Chondrocyte (in vitro differentiated cells): ENCODE results near the gene COL25A1. TPM values are rescaled to one million over a fixed set of nuclear protein-coding genes. Genes with fewer than 3 reads are reported as not detected.
"Not testable (repeated sequence)": the region's sequence is repeated elsewhere in the genome, so short reads cannot be mapped to it uniquely, and the experiment has no call there.

Experiments used
- DNase-seq: peaks from one replicate; pipeline ENCODE4 v3.0.0; 2021; ENCODE audit warnings: mixed read lengths, low spot score
- H3K27ac Mint-ChIP-seq: one replicate; pipeline ENCODE4 v1.8.0; 2021; ENCODE audit warnings: mild to moderate bottlenecking, moderate library complexity, mixed read lengths; ENCODE audit not compliant: unreplicated experiment
- H3K27me3 Mint-ChIP-seq: 2 replicates; pipeline ENCODE4 v1.8.0; 2021; ENCODE audit warnings: low read depth, mixed read lengths
- H3K36me3 Mint-ChIP-seq: 2 replicates; pipeline ENCODE4 v1.8.0; 2021; ENCODE audit warnings: low read depth, mixed read lengths
- H3K4me1 Mint-ChIP-seq: 2 replicates; pipeline ENCODE4 v1.8.0; 2021; ENCODE audit warnings: low read depth, mild to moderate bottlenecking, mixed read lengths
- H3K4me3 Mint-ChIP-seq: one replicate; pipeline ENCODE4 v1.8.0; 2021; ENCODE audit warnings: mild to moderate bottlenecking, moderate library complexity, mixed read lengths; ENCODE audit not compliant: unreplicated experiment
- H3K9me3 Mint-ChIP-seq: 2 replicates; pipeline ENCODE4 v1.8.0; 2021; ENCODE audit warnings: low read depth, mixed read lengths
- total RNA-seq: library from RNA; stranded (reverse); gene quantifications from 3 replicates; pipeline ENCODE4 v1.2.1, GENCODE V29; 2021
- TF ChIP-seq, protein P1 (sequence below): fragments of 200-600 bp; sonication (generic); IDR thresholded peaks from 2 replicates; pipeline ENCODE4 v1.5.0; 2021; ENCODE audit warnings: antibody characterized with exemption, mild to moderate bottlenecking, moderate library complexity

COL25A1 gene
- total RNA-seq, 1 donor from 2014 or later = 0.45 TPM

DNA sequence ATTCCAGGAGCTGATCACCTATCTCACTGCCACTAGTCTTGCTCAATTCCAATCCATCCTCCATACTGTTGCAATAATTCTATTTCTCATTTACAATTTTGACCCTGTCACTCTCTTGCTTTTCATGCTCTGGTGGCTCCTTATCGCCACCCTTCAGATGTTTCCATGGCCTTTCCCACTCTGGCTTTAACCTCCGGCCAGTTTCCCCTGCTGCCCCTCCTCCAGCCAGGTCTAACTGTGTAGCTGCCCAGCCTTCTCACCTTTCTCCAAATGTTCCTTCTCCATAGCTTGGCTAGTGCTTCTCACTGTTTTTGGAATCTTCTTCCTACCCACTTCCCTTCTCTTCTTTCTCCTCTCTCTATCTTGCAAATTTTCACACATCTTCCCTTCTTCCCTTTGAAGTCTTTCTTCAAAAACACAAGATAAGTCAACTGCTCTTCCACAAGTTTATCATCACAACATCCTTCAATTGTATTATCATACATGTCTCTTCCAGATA lies 153.8 kb downstream of the COL25A1 start:
- Mint-ChIP-seq H3K36me3 (no peaks in the 10 kb centered on the region), H3K9me3 (no peaks in the 10 kb centered on the region), H3K27me3 (no peaks in the 10 kb centered on the region), H3K4me1 (no peaks in the 10 kb centered on the region), H3K27ac (no peak overlapping the region), H3K4me3 (no peak overlapping the region)
- TF ChIP-seq, protein P1, sequence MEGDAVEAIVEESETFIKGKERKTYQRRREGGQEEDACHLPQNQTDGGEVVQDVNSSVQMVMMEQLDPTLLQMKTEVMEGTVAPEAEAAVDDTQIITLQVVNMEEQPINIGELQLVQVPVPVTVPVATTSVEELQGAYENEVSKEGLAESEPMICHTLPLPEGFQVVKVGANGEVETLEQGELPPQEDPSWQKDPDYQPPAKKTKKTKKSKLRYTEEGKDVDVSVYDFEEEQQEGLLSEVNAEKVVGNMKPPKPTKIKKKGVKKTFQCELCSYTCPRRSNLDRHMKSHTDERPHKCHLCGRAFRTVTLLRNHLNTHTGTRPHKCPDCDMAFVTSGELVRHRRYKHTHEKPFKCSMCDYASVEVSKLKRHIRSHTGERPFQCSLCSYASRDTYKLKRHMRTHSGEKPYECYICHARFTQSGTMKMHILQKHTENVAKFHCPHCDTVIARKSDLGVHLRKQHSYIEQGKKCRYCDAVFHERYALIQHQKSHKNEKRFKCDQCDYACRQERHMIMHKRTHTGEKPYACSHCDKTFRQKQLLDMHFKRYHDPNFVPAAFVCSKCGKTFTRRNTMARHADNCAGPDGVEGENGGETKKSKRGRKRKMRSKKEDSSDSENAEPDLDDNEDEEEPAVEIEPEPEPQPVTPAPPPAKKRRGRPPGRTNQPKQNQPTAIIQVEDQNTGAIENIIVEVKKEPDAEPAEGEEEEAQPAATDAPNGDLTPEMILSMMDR = no peak
- no peak for DNase-seq

DNA sequence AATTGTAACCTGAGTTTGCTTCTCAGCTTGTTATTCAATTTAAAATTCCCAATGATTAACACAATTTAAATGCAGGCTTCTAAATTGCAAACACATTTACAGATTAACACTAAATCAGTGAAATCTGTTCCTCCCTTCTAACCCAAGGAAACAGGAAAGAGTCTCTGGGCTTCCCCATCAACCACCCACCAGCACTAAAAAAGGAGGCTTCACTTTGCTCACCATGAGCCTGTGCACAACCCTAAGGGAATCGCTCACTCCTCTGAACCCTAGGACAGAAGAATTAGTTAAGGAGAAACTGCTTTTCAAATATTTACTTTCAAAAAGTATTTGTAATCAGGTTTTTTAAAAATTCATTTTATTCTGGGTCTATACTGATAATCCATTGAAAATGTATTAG lies 155.3 kb downstream of the COL25A1 start:
- peaks cover 11% of the 10 kb centered on the region for H3K9me3 Mint-ChIP-seq

DNA sequence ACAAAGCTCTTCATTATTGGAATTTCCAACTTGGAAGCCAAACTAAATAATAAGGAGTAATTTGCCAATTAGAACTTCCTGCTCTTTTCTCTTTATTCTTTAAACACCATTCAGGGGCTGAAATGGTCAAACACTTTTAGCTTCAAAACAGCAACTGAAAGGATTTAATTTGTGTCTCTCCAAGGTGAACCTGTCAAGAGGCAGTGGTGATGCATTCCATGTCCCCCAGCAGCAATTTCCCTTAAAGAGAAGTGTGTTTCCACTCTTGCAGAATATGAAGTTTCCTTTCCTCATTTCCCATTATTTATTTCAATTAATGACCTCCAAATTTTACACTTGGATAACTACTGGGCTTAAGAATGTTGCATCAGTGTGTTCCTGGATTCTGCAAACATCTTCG lies 156.0 kb downstream of the COL25A1 start:
- H3K36me3 Mint-ChIP-seq = peaks cover 9% of the 10 kb centered on the region
- no peak for DNase-seq
- H3K9me3 Mint-ChIP-seq = peaks cover 17% of the 10 kb centered on the region
- H3K27me3 Mint-ChIP-seq = no peaks in the 10 kb centered on the region
- no peaks in the 10 kb centered on the region for H3K4me1 Mint-ChIP-seq
- TF ChIP-seq, protein P1 = no peak
- no peak overlapping the region for H3K27ac Mint-ChIP-seq
- no peak overlapping the region for H3K4me3 Mint-ChIP-seq

More for the DNA sequence above, 155.3 kb downstream of the COL25A1 start:
- Mint-ChIP-seq H3K4me1 (no peaks in the 10 kb centered on the region), H3K36me3 (peaks cover 9% of the 10 kb centered on the region), H3K27ac (no peak overlapping the region), H3K27me3 (no peaks in the 10 kb centered on the region), H3K4me3 (no peak overlapping the region)
- no peak for DNase-seq
- TF ChIP-seq, protein P1 = no peak

DNA sequence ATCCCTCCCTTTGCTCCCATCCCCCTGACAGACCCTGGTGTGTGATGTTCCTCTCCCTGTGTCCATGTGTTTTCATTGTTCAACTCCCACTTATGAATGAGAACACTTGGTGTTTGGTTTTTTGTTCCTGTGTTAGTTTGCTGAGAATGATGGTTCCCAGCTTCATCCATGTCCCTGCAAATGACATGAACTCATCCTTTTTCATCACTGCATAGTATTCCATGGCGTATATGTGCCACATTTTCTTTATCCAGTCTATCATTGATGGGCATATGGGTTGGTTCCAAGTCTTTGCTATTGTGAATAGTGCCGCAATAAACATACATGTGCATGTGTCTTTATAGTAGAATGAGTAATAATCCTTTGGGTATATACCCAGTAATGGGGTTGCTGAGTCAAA lies 164.3 kb downstream of the COL25A1 start:
- H3K27me3 Mint-ChIP-seq = not testable (repeated sequence)

DNA sequence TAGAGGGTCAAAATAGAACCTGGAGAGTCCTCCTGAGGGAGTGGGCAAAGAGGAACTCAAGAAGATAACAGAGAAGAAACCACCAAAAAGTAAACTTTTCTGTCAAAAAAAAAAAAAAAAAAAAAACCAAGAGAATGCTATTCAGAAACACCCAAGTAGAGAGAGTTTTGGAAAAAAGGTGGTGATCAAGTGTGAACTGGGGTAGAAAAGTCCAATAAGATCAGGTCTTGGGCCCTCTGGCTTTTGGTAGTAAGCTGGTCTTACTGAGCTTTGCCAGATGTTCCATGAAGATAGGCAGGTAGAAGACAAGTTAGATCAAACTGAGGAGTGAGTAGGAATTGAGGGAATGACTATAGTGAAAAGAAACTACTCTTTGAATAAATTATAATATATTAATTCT lies 167.5 kb downstream of the COL25A1 start:
- TF ChIP-seq, protein P1 = no peak
- Mint-ChIP-seq H3K9me3 (no peaks in the 10 kb centered on the region), H3K36me3 (no peaks in the 10 kb centered on the region), H3K27me3 (no peaks in the 10 kb centered on the region), H3K4me3 (no peak overlapping the region), H3K4me1 (no peaks in the 10 kb centered on the region), H3K27ac (no peak overlapping the region)
- no peak for DNase-seq

More for the DNA sequence above, 164.3 kb downstream of the COL25A1 start:
- not testable (repeated sequence) for H3K4me3 Mint-ChIP-seq, H3K4me1 Mint-ChIP-seq, H3K36me3 Mint-ChIP-seq, DNase-seq, H3K27ac Mint-ChIP-seq
- H3K9me3 Mint-ChIP-seq = peaks cover 15% of the 10 kb centered on the region

DNA sequence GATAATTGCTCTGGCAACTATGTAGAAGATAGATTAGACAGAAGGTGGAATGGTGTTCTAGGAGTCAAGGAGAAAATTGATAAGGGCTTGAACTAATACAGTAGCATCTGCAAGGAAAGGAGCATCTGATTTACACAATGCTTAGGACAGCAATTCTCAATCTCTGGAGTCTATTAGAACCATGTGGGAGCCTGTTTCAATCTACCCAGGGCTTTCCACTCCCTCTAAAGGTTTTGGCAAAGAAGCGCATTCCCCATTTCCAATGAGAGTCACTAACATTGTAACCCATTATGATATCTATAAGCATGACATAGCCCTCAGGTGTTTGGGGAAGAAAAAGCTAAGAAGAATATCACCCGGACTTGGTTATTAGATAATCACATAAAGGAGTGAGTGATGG lies 168.2 kb downstream of the COL25A1 start:
- no peaks in the 10 kb centered on the region for H3K36me3 Mint-ChIP-seq
- no peaks in the 10 kb centered on the region for H3K4me1 Mint-ChIP-seq
- H3K27me3 Mint-ChIP-seq = no peaks in the 10 kb centered on the region
- no peak for DNase-seq
- H3K4me3 Mint-ChIP-seq = no peak overlapping the region
- H3K9me3 Mint-ChIP-seq = no peaks in the 10 kb centered on the region
- no peak overlapping the region for H3K27ac Mint-ChIP-seq
- TF ChIP-seq, protein P1 = no peak
